Measurements from ENCODE around the gene UGT2B10. TPM values are rescaled to one million over a fixed set of nuclear protein-coding genes. Genes with fewer than 3 reads are reported as not detected.
"Not testable (repeated sequence)": the region's sequence is repeated elsewhere in the genome, so short reads cannot be mapped to it uniquely, and the experiment has no call there.

The UGT2B10 gene
- total and polyA plus RNA-seq, 2 donors (not counting 3 experiments of a cell fraction or from before 2014, with no cell fraction given) = not detected

DNA sequence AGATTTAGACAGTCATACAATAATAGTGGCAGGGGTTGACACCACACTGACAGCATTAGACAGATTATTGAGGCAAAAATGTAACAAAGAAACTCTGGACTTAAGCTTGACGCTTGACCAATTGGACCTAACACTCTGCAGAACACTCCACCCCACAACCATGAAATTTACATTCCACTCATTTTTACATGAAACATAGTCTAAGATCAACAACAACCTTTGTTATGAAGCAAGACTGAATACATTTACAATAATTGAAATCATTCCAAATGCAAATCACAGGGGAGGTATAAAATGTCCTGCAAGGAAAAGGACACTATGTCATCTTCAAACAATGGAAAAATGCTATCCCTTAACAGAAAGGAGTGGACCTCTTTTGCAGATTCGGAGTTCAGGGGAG is 4.9 kb upstream of the UGT2B10 start:
- H3K27me3 ChIP-seq (ENCODE audit: control insufficient read depth in 2 of 2, insufficient read depth in 2 of 2, low read length in 2 of 2) = no peaks in the 10 kb centered on the region
- ChIA-PET POLR2A (no interaction called here), CTCF (no interaction called here)
- no peak overlapping the region for H3K27ac ChIP-seq (ENCODE audit: insufficient read depth, low read depth, low read length)
- peaks cover 2% of the 10 kb centered on the region for H3K9me3 ChIP-seq (replicated peaks; ENCODE audit: control insufficient read depth, insufficient read depth, low read length)
- H2AFZ ChIP-seq (ENCODE audit: low read depth, low read length) = no peak overlapping the region
- no peaks in the 10 kb centered on the region for H3K36me3 ChIP-seq (ENCODE audit: control insufficient read depth in 2 of 2, extremely low read depth in 1 of 2, insufficient read depth in 2 of 2, low read length in 2 of 2)
- no peak for DNase-seq (ENCODE audit: low read depth, low spot score)
- H3K4me2 ChIP-seq (ENCODE audit: insufficient read depth, low read length) = no peak overlapping the region
- H3K9me1 ChIP-seq (replicated peaks; ENCODE audit: control insufficient read depth, extremely low read depth, insufficient read depth, low read length) = no peaks in the 10 kb centered on the region
- TF ChIP-seq EZH2 (IDR thresholded peaks at IDR 0.05; ENCODE audit: borderline replicate concordance, low read depth, low read length, severe bottlenecking) (no peak), MAX (IDR thresholded peaks at IDR 0.05; ENCODE audit: insufficient read depth, insufficient read length) (no peak), MYC (IDR thresholded peaks at IDR 0.05; ENCODE audit: low read depth, low read length) (no peak), POLR2A (IDR thresholded peaks at IDR 0.05; ENCODE audit: low read depth, low read length) (no peak), GATA2 (IDR thresholded peaks at IDR 0.05; ENCODE audit: insufficient read depth, insufficient read length, low read depth, low read length) (no peak), FOS (IDR thresholded peaks at IDR 0.05; ENCODE audit: borderline replicate concordance, insufficient read depth, low read length) (no peak), POLR2AphosphoS5 (IDR thresholded peaks at IDR 0.05; ENCODE audit: insufficient read depth, low read depth, low read length) (no peak), JUN (IDR thresholded peaks at IDR 0.05; ENCODE audit: borderline replicate concordance, insufficient read depth, insufficient read length, low read depth) (no peak)
- TF ChIP-seq, protein P1, sequence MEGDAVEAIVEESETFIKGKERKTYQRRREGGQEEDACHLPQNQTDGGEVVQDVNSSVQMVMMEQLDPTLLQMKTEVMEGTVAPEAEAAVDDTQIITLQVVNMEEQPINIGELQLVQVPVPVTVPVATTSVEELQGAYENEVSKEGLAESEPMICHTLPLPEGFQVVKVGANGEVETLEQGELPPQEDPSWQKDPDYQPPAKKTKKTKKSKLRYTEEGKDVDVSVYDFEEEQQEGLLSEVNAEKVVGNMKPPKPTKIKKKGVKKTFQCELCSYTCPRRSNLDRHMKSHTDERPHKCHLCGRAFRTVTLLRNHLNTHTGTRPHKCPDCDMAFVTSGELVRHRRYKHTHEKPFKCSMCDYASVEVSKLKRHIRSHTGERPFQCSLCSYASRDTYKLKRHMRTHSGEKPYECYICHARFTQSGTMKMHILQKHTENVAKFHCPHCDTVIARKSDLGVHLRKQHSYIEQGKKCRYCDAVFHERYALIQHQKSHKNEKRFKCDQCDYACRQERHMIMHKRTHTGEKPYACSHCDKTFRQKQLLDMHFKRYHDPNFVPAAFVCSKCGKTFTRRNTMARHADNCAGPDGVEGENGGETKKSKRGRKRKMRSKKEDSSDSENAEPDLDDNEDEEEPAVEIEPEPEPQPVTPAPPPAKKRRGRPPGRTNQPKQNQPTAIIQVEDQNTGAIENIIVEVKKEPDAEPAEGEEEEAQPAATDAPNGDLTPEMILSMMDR (IDR thresholded peaks at IDR 0.05; ENCODE audit: extremely low read depth in 1 of 2, insufficient read depth in 1 of 2, low read depth in 1 of 2, low read length in 2 of 2) = no peak
- FAIRE-seq = no peak
- dilution Hi-C loops (cut with MboI; ENCODE audit: extremely low pct_ligation_motif_present, low sequenced_read_pairs) (no loop called here), intact Hi-C loops (cut with micrococcal nuclease) (no loop called here)
- BruUV-seq (replicated peaks) = no TSS peak
- no peaks in the 10 kb centered on the region for H3K4me1 ChIP-seq (ENCODE audit: control insufficient read depth, extremely low read depth, insufficient read depth, low read length)
- no peak overlapping the region for H3K4me3 ChIP-seq (replicated peaks in 1 of 3; ENCODE audit: insufficient read depth in 1 of 3, low read depth in 1 of 3, low read length in 3 of 3)
- H3K79me2 ChIP-seq (ENCODE audit: control insufficient read depth, insufficient read depth, low read length) = no peaks in the 10 kb centered on the region
- no peak overlapping the region for H3K9ac ChIP-seq (replicated peaks; ENCODE audit: extremely low read depth, insufficient read depth, low read length)
- no peaks in the 10 kb centered on the region for H4K20me1 ChIP-seq (replicated peaks; ENCODE audit: control insufficient read depth, extremely low read depth, insufficient read depth, low read length)

GRCh38 chr4:68816410-68817265 is 844 bp downstream of the UGT2B10 start:
- H3K9me3 ChIP-seq (replicated peaks; ENCODE audit: control insufficient read depth, insufficient read depth, low read length); H2AFZ ChIP-seq (ENCODE audit: low read depth, low read length); H3K79me2 ChIP-seq (ENCODE audit: control insufficient read depth, insufficient read depth, low read length); DNase-seq (ENCODE audit: low read depth, low spot score); dilution Hi-C loops (cut with MboI; ENCODE audit: extremely low pct_ligation_motif_present, low sequenced_read_pairs); H3K27me3 ChIP-seq (ENCODE audit: control insufficient read depth in 2 of 2, insufficient read depth in 2 of 2, low read length in 2 of 2); CTCF ChIA-PET; H3K4me2 ChIP-seq (ENCODE audit: insufficient read depth, low read length); BruUV-seq (replicated peaks); POLR2A ChIA-PET; intact Hi-C loops (cut with micrococcal nuclease); H3K9ac ChIP-seq (replicated peaks; ENCODE audit: extremely low read depth, insufficient read depth, low read length); FAIRE-seq; H4K20me1 ChIP-seq (replicated peaks; ENCODE audit: control insufficient read depth, extremely low read depth, insufficient read depth, low read length); H3K9me1 ChIP-seq (replicated peaks; ENCODE audit: control insufficient read depth, extremely low read depth, insufficient read depth, low read length); H3K4me1 ChIP-seq (ENCODE audit: control insufficient read depth, extremely low read depth, insufficient read depth, low read length); H3K36me3 ChIP-seq (ENCODE audit: control insufficient read depth in 2 of 2, extremely low read depth in 1 of 2, insufficient read depth in 2 of 2, low read length in 2 of 2); H3K27ac ChIP-seq (ENCODE audit: insufficient read depth, low read depth, low read length); H3K4me3 ChIP-seq (replicated peaks in 1 of 3; ENCODE audit: insufficient read depth in 1 of 3, low read depth in 1 of 3, low read length in 3 of 3): not testable (repeated sequence)
